ENCODE data around the gene ALKBH8.

Gene ALKBH8

GRCh38 chr11:107565219-107565937 is at the start of gene ALKBH8:
Gene ALKBH8, minus strand, starts transcription at chr11:107565735. Its CDS starts 4,842 bp downstream, at chr11:107560893.
- DNase-seq = peak; percentile 77 to 95 (median 86)
- intact Hi-C loops (cut with DNase I) = no loop called here

GRCh38 chr11:107612445-107612844 is 46.9 kb upstream of the ALKBH8 start:
- DNase-seq = no peak
- intact Hi-C loops (cut with DNase I) = no loop called here

- DNase-seq = no peak
- intact Hi-C loops (cut with DNase I) = no loop called here
Observed at GRCh38 chr11:107609400-107610218, 44.1 kb upstream of the ALKBH8 start.

- intact Hi-C loops (cut with DNase I) = no loop called here
- DNase-seq = no peak
Observed at GRCh38 chr11:107608809-107609208, 43.3 kb upstream of the ALKBH8 start.

- intact Hi-C loops (cut with DNase I) = no loop called here
- peak in 1 of 42 donors; percentile 34 for DNase-seq
Observed at GRCh38 chr11:107606141-107606540, 40.6 kb upstream of the ALKBH8 start.

- intact Hi-C loops (cut with DNase I) = no loop called here
- no peak for DNase-seq
Observed at GRCh38 chr11:107605061-107606006, 39.8 kb upstream of the ALKBH8 start.

- DNase-seq = peak in 8 of 42 donors; percentile 2 to 53 (median 19)
- intact Hi-C loops (cut with DNase I) = no loop called here
Observed at GRCh38 chr11:107598225-107599139, 32.9 kb upstream of the ALKBH8 start.

GRCh38 chr11:107594736-107595135 is 29.2 kb upstream of the ALKBH8 start:
- DNase-seq = no peak
- intact Hi-C loops (cut with DNase I) = no loop called here

- intact Hi-C loops (cut with DNase I) = no loop called here
- peak in 12 of 42 donors; percentile 4 to 51 (median 22) for DNase-seq
Observed at GRCh38 chr11:107593951-107594350, 28.4 kb upstream of the ALKBH8 start.

- peak in 40 of 42 donors; percentile 10 to 85 (median 53) for DNase-seq
- intact Hi-C loops (cut with DNase I) = no loop called here
Observed at GRCh38 chr11:107592813-107593212, 27.3 kb upstream of the ALKBH8 start.

- intact Hi-C loops (cut with DNase I) = no loop called here
- DNase-seq = peak in 8 of 42 donors; percentile 9 to 46 (median 24)
Observed at GRCh38 chr11:107592231-107592590, 26.7 kb upstream of the ALKBH8 start.

GRCh38 chr11:107591378-107592230 is 26.1 kb upstream of the ALKBH8 start:
- DNase-seq = peak in 39 of 42 donors; percentile 10 to 64 (median 36)
- intact Hi-C loops (cut with DNase I) = no loop called here

- intact Hi-C loops (cut with DNase I) = no loop called here
- peak; percentile 39 to 93 (median 80) for DNase-seq
Observed at GRCh38 chr11:107590460-107591377, 25.2 kb upstream of the ALKBH8 start, which contains the start of gene ELMOD1. Gene ELMOD1, plus strand, starts transcription at chr11:107591147. Its CDS starts 27,043 bp downstream, at chr11:107618190.

GRCh38 chr11:107587306-107587979 is 21.9 kb upstream of the ALKBH8 start:
- no peak for DNase-seq
- intact Hi-C loops (cut with DNase I) = no loop called here

GRCh38 chr11:107583629-107584195 is 18.2 kb upstream of the ALKBH8 start:
- intact Hi-C loops (cut with DNase I) = no loop called here
- DNase-seq = no peak
